ENCODE measurements around the gene TSSK2. TPM values are rescaled to one million over a fixed set of nuclear protein-coding genes. Genes with fewer than 3 reads are reported as not detected.

The TSSK2 gene
- total RNA-seq, 2 experiments from 2014 or later, result not detected

DNA sequence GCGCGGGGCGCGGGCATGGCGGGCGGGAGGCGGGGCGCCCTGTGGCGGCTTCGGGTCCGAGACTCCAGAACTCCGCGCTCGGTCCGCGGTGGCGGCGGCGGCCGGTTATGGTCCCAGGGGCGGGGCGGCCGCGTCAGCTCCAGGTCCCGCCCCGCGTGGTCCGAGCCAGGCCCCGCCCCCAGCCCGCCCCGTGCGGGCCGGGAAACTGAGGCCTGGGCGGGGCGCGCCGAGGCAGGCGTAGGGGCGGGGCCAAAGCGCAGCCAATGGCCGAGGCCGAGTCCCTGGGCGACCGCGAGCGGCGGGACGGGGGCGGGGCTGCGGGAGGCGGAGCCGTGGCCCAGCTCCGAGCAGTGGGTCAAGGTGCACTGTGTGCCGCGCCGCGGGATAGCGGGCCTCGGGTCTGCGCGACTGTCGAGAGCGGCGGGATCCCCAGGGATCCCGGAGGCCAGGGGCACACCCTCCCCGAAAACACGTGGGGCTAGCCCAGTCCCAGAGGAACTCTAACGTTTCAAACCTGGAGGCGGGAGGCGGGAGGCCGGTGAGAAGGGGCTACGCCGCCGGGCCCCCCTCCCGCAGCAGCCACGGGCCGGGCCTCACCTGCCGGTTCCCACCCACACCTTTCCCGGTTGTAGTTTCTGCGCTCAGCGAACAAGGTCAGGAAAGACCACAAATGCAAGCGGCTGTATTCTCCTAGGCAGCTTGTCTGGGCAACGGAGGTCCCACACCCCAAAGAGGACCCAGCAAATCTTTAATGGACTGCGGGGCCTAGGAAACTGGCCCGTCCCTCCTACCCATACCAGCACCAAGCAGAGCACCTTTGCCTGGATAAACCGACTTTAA is 47.8 kb downstream of the TSSK2 start, which contains the start of gene SLC25A1:
TSS of gene SLC25A1 (minus strand) at position 80 of the 840 bp plus-strand sequence. CDS start at position 17, 63 bp downstream.
- H3K4me1 Mint-ChIP-seq, result peaks cover 27% of the 10 kb centered on the region
- H3K4me3 Mint-ChIP-seq, result peak within 1 kb of the TSS; percentile 75
- CTCF ChIA-PET, result interaction anchor here (0.8 to 3.2 kb wide), 8 partner anchors 34 to 453 kb away, joined by 3 to 18 read pairs (median 4); partner anchors contain the start of genes DGCR2 and ESS2
- POLR2A ChIA-PET, result interaction anchor here (0.5 to 1.0 kb wide), 6 partner anchors 34 to 952 kb away, joined by 3 to 6 read pairs (median 3); partner anchors contain the start of genes CDC45 and ESS2
- H3K36me3 Mint-ChIP-seq (ENCODE audit: low read depth), result no peaks in the 10 kb centered on the region
- no peaks in the 10 kb centered on the region for H3K9me3 Mint-ChIP-seq (ENCODE audit: low read depth)
- peak; percentile 82 for ATAC-seq
- no peaks in the 10 kb centered on the region for H3K27me3 Mint-ChIP-seq
- peak; percentile 93 for DNase-seq
- intact Hi-C loops (cut with DNase I, micrococcal nuclease), result loop anchor here (1.0 to 5.0 kb wide), 16 partner anchors 34 to 763 kb away; partner anchors contain the start of genes C22orf39 (in 2 of the 2), CDC45 (in 2 of the 2), CLTCL1 (in 2 of the 2) and DGCR2 (in 2 of the 2)
- H3K27ac Mint-ChIP-seq, result peak within 1 kb of the TSS; percentile 19

DNA sequence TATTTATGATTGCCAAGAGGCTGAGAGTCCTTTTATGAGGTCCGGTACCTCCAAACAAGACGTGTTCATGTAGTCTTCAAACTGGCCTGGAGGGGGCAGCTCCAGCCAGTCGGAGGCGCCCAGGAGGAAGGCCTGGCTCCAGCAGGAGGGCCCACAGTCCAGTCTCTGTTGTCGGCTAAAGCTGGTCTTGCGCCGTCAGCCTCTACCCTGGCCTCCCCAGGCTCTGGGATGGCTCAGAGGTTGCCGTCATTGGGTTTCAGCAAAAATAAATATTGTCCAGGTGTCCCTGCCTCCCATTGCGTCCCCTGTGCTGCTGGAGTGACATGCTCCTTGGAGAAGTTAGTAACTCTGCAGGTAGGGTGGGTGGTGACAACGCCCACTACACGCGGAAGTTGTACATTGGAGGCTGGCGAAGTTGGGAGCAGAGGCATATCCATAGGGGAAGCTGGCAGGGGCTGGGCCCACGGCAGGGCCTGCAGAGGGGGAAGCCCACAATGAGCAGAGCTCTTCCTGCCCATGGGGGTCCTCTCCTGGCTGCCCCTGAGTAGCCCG is 48.5 kb downstream of the TSSK2 start:
- Mint-ChIP-seq H3K9me3 (ENCODE audit: low read depth) (no peaks in the 10 kb centered on the region), H3K27ac (peak overlapping the region; percentile 19), H3K4me1 (peaks cover 24% of the 10 kb centered on the region), H3K4me3 (peak overlapping the region; percentile 75), H3K27me3 (no peaks in the 10 kb centered on the region), H3K36me3 (ENCODE audit: low read depth) (no peaks in the 10 kb centered on the region)
- ChIA-PET POLR2A (no interaction called here), CTCF (interaction anchor here (0.7 to 3.2 kb wide), 8 partner anchors 10 to 452 kb away, joined by 3 to 18 read pairs (median 4); partner anchors contain the start of genes DGCR2 and ESS2)
- intact Hi-C loops (cut with DNase I, micrococcal nuclease), result loop anchor here (1.0 to 5.0 kb wide), 10 partner anchors 35 to 763 kb away; partner anchors contain the start of genes C22orf39 (in 1 of the 2), CDC45 (in 1 of the 2), CLTCL1 (in 1 of the 2) and COMT (in 1 of the 2)
- ATAC-seq (peak; percentile 53), DNase-seq (peak; percentile 74)

DNA sequence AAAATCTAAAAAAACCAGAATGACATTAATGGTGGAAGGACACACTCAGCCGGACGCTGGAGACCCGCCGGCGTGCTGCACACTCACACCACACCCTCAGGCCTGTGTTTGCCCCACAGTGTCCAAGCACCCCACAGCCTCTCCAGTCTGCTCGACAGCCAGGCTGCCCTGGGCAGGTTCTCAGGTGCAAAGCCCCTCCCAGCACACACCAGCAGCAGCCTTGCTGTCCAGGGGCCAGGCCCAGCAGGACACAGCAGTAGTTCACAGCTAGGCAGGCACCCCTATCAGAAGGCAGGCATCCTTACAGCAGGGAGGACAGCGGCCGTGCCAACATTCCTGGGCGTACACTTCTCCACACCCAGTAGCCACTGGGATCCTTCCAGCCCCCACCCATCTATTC is 49.1 kb downstream of the TSSK2 start:
- H3K4me1 Mint-ChIP-seq, result peaks cover 23% of the 10 kb centered on the region
- no peak for ATAC-seq
- no peaks in the 10 kb centered on the region for H3K9me3 Mint-ChIP-seq (ENCODE audit: low read depth)
- no peaks in the 10 kb centered on the region for H3K27me3 Mint-ChIP-seq
- H3K4me3 Mint-ChIP-seq, result no peak overlapping the region
- CTCF ChIA-PET, result interaction anchor here (1.9 to 3.2 kb wide), 2 partner anchors 35 to 108 kb away, joined by 6 to 18 read pairs; partner anchors contain the start of gene ESS2
- POLR2A ChIA-PET, result no interaction called here
- no peak for DNase-seq
- intact Hi-C loops (cut with DNase I, micrococcal nuclease), result no loop called here
- H3K27ac Mint-ChIP-seq, result no peak overlapping the region
- no peaks in the 10 kb centered on the region for H3K36me3 Mint-ChIP-seq (ENCODE audit: low read depth)

DNA sequence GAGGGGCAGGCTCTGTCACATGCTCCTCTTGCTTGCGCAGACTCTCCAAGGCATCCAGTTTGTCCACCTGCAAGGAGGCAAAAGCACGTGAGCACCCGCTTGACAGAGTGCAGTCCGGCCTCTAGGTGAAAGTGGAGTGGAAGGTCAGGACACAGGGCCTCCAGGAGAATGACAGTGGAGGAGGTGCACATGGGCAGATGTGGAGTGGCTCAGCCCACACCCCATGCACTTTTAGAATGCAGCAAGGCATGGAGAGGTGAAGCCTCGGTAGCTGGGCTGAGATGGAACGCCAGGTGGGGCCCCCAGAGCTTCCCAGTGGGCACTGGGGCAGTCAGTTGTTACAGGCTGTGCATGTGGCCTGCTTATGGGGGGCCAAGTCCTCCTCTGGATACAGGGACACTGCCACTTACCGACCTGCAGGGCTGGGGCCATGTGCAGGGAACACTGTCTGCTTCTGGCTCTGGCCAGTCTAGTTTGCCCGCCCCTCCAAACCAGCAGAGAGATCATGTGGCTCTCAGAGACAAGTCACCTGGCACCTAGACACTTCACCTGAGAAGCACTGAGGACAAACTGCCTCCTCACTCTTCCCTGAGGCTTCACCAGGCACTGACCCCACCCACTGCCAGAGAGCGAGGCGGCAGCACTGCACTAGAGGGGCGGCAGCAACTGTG is 49.8 kb downstream of the TSSK2 start:
- Mint-ChIP-seq H3K27me3 (no peaks in the 10 kb centered on the region), H3K4me1 (peaks cover 23% of the 10 kb centered on the region), H3K27ac (peak overlapping the region; percentile 60), H3K36me3 (ENCODE audit: low read depth) (no peaks in the 10 kb centered on the region), H3K9me3 (ENCODE audit: low read depth) (no peaks in the 10 kb centered on the region), H3K4me3 (no peak overlapping the region)
- ATAC-seq, result no peak
- POLR2A ChIA-PET, result no interaction called here
- no peak for DNase-seq
- intact Hi-C loops (cut with DNase I, micrococcal nuclease), result no loop called here
- CTCF ChIA-PET, result interaction anchor here (0.7 to 3.2 kb wide), 3 partner anchors 36 to 116 kb away, joined by 3 to 18 read pairs (median 6); partner anchors contain the start of gene ESS2

DNA sequence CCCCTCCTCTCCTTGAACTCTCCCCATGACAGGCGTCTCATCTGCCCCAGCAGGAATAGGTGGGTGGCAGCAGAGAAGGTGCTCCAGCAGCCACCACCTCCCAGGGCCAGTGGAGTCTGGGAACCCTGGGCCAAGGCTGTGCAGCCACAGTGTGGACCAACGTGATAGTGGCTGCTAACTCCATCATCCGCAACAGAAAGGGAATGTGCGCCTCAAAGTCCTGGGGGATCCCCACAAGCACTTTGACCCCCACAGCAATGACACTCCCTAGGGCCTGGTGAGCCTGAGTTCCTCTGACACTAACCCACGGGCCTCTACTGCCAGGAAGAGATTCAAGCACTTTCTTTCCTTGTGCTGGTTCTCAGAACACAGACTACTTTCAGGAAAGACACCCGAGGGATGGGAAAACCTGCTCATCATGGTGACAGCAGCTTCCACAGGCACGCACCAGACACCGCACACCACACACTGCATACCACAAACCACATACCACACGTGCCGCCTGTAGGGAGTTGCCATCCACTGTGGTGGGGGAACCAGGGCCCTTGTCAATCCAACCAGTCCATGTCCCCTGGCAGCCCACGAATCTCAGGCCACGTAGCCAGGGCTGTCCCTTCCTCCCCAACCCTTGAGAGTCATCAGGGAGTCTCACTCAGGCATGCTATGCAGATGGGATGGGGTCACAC is 50.8 kb downstream of the TSSK2 start:
- Mint-ChIP-seq H3K4me3 (no peak overlapping the region), H3K9me3 (ENCODE audit: low read depth) (no peaks in the 10 kb centered on the region), H3K36me3 (ENCODE audit: low read depth) (no peaks in the 10 kb centered on the region), H3K27ac (peak overlapping the region; percentile 42), H3K27me3 (no peaks in the 10 kb centered on the region), H3K4me1 (peaks cover 20% of the 10 kb centered on the region)
- intact Hi-C loops (cut with DNase I, micrococcal nuclease), result no loop called here
- POLR2A ChIA-PET, result interaction anchor here (0.6 to 1.2 kb wide), 2 partner anchors 8 to 130 kb away, joined by 3 to 4 read pairs; no protein-coding TSS in a partner anchor
- DNase-seq (peak; percentile 65), ATAC-seq (no peak)
- CTCF ChIA-PET, result interaction anchor here (0.7 to 3.2 kb wide), 4 partner anchors 8 to 275 kb away, joined by 3 to 18 read pairs (median 5); partner anchors contain the start of gene ESS2

Other genes starting within 250 kb of the TSSK2 start
- gene DGCR6, start 225.0 kb upstream of the TSSK2 start, total RNA-seq, result under 1 TPM; 0.28 to 0.59 TPM
- gene PRODH, start 195.0 kb upstream of the TSSK2 start, total RNA-seq, result not detected
- 10 to 100 TPM; 23.7 to 27.5 TPM for gene DGCR2, start 8.9 kb upstream of the TSSK2 start, total RNA-seq
- 10 to 100 TPM; 12.9 to 13.4 TPM for gene ESS2, start 13.3 kb downstream of the TSSK2 start, total RNA-seq
- not detected for gene GSC2, start 19.0 kb downstream of the TSSK2 start, total RNA-seq
- gene SLC25A1, start 47.4 kb downstream of the TSSK2 start, total RNA-seq, result 10 to 100 TPM; 48.5 to 52.8 TPM
- gene CLTCL1, start 160.4 kb downstream of the TSSK2 start, total RNA-seq, result 1 to 10 TPM in 1 of 2 experiments, under 1 TPM in 1; 0.76 to 1.2 TPM